Lung (tissue), 12 donors: ENCODE results near the gene PPP1R14B. TPM values are rescaled to one million over a fixed set of nuclear protein-coding genes. Genes with fewer than 3 reads are reported as not detected.

Experiments used
- ATAC-seq: fragments of 200-7000 bp; cut with Tn5 transposase; one replicate; pipeline ENCODE4 v1.9.1; 2020; ENCODE audit warnings: moderate number of reproducible peaks; ENCODE audit not compliant: insufficient read depth, low FRiP score
- DNase-seq, 3 donors: peaks; one replicate each; pipeline ENCODE4 v3.0.0-alpha.2; 2013 to 2017
- H3K27ac ChIP-seq, 2 donors: one replicate each; pipeline ENCODE4 v1.5.1; 2013; ENCODE audit warnings: mild to moderate bottlenecking in 2 of 2, moderate library complexity in 2 of 2, control low read depth in 1 of 2, inconsistent platforms in 1 of 2, low read depth in 1 of 2, low read length in 1 of 2
- H3K27me3 ChIP-seq, 3 donors: one replicate each; pipeline ENCODE4 v1.5.1; 2013; ENCODE audit warnings: low read length in 2 of 3; ENCODE audit not compliant: control insufficient read depth in 3 of 3, insufficient read depth in 3 of 3
- H3K36me3 ChIP-seq, 4 donors: one replicate each; pipeline ENCODE4 v1.5.1; 2013; ENCODE audit warnings: low read length in 4 of 4, mild to moderate bottlenecking in 1 of 4, moderate library complexity in 1 of 4; ENCODE audit not compliant: control insufficient read depth in 4 of 4, insufficient read depth in 4 of 4
- H3K4me1 ChIP-seq, 5 donors: one replicate each; pipeline ENCODE4 v1.5.1; 2013; ENCODE audit warnings: low read length in 5 of 5, mild to moderate bottlenecking in 2 of 5, moderate library complexity in 1 of 5; ENCODE audit not compliant: control insufficient read depth in 5 of 5, insufficient read depth in 5 of 5
- H3K4me3 ChIP-seq: one replicate; pipeline ENCODE4 v1.5.1; 2013; ENCODE audit warnings: mild to moderate bottlenecking, control low read depth, moderate library complexity
- H3K9ac ChIP-seq, 2 donors: one replicate each; pipeline ENCODE4 v1.5.1; 2013; ENCODE audit warnings: low read length in 2 of 2, control low read depth in 1 of 2; ENCODE audit not compliant: insufficient read depth in 1 of 2
- H3K9me3 ChIP-seq, 4 donors: one replicate each; pipeline ENCODE4 v1.5.1; 2013; ENCODE audit warnings: low read length in 3 of 4, mild to moderate bottlenecking in 1 of 4, moderate library complexity in 1 of 4; ENCODE audit not compliant: control insufficient read depth in 4 of 4, insufficient read depth in 3 of 4
- WGBS, 2 donors: extraction: QIAGEN DNeasy Blood & Tissue Kit; methylation state at CpG; one replicate each; pipeline ENCODE4 v1.1.7; 2013; 5-methylcytosine and 5-hydroxymethylcytosine counted together
- polyA plus RNA-seq, 2 donors: library from polyadenylated mRNA; stranded (reverse); fragments of 200-250 nt; gene quantifications; one replicate each; pipeline ENCODE4 v1.2.1, GENCODE V29; 2013
- total RNA-seq, 2 donors: library from RNA; depleted of rRNA in 1 of 2; stranded (reverse); fragments of >200 nt in 1 of 2; gene quantifications; one replicate each; pipeline ENCODE4 v1.2.1, GENCODE V29; 2014 to 2021
- TF ChIP-seq, protein P1 (sequence below): IDR thresholded peaks from 2 replicates; pipeline ENCODE4 v1.5.1; 2012; ENCODE audit warnings: mild to moderate bottlenecking; ENCODE audit errors: control extremely low read depth, extremely low read depth
- donor health status: control.
- donor health status: control.
- donor health status: Bipolar disorder and iron deficiency.
- donor health status: healthy.
- donor health status: DM: yes; HTN: yes; CAD: no.

Gene PPP1R14B
- total and polyA plus RNA-seq, 4 donors: 28.2 to 241 (median 152) TPM

DNA sequence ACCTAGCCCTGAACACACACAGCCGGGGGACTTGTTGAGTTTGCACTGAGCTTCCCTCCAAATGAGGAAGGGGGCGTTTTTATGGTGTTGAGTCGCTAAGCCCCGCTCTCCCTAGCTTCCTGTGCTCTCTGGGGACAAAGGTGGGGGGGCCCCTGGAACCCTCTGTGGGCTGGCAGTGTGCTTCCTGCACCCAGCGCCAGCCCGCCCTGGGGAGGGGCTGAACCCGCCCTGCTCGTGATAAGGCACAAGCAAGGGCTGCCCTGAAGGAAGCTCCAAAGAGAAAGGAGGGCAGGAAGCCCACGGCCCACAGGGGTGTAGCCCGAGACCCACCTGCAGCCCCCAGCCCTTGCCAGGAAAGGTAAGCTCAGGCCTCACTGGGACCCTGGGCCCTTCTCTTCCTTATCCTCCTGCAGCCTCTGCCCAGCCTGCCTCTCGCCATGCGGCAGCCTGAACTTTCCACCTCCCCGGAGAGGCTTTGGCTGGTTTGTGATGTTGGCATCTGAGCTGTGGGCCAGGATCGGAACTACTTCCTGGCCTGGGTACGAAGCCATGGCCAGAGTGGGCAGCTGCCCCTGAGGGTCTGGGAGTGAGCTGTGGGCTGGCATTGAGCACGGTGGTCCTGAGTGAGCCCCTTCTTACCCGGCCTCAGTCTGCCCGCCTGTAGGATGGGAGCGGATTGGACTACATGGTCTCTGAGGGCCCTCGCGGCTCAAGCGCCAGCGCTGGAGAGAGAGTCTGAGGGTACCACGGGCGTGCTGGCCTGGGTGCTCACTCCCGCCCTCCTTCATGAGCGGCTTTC is 40.1 kb downstream of the PPP1R14B start, which contains the start of gene FERMT3:
Gene FERMT3 (plus strand): TSS at position 265 of the 799 bp plus-strand sequence. CDS start 644 bp downstream, outside the sequence.
- peaks cover 0 to 2% (median 0%) of the 10 kb centered on the region in 4 donors for H3K9me3 ChIP-seq
- TF ChIP-seq, protein P1, sequence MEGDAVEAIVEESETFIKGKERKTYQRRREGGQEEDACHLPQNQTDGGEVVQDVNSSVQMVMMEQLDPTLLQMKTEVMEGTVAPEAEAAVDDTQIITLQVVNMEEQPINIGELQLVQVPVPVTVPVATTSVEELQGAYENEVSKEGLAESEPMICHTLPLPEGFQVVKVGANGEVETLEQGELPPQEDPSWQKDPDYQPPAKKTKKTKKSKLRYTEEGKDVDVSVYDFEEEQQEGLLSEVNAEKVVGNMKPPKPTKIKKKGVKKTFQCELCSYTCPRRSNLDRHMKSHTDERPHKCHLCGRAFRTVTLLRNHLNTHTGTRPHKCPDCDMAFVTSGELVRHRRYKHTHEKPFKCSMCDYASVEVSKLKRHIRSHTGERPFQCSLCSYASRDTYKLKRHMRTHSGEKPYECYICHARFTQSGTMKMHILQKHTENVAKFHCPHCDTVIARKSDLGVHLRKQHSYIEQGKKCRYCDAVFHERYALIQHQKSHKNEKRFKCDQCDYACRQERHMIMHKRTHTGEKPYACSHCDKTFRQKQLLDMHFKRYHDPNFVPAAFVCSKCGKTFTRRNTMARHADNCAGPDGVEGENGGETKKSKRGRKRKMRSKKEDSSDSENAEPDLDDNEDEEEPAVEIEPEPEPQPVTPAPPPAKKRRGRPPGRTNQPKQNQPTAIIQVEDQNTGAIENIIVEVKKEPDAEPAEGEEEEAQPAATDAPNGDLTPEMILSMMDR: no peak
- peak within 1 kb of the TSS in 1 of 2 donors; percentile 23 for H3K9ac ChIP-seq
- DNase-seq: peak in 1 of 3 donors; percentile 28
- H3K4me3 ChIP-seq: peak within 1 kb of the TSS; percentile 34
- 31 to 45% methylated on average over 27 of the region's 27 CpGs for WGBS, 2 donors
- H3K27ac ChIP-seq: peak within 1 kb of the TSS; percentile 70 to 96
- no peaks in the 10 kb centered on the region for H3K27me3 ChIP-seq
- ATAC-seq: peak; percentile 21
- peaks cover 15 to 38% (median 21%) of the 10 kb centered on the region in 4 donors for H3K36me3 ChIP-seq
- H3K4me1 ChIP-seq: peaks cover 0 to 27% (median 0%) of the 10 kb centered on the region in 5 donors

DNA sequence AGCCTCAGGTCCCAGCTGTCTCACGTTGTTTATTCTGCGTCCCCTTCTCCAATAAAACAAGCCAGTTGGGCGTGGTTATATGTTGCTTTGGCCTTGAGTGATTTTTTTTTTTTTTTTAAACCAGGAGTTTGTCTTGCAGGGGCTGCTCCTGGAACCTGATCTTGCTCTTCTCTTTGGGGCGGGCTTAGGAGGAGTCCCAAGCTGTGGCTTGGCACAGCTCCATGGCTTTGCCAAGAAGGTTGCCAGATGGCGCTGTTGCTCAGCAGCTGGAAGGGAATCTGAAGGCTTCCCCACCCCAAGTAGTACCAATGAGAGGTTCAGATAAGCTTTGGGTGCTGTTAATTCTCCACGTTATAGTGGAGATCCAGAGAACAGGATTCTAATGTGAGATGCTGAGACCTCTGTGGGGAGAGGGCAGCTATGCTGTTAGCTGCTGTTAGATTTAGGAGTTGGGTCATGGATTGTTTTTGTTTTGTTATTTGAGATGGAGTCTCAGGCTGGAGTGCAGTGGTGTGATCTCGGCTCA is 42.2 kb downstream of the PPP1R14B start:
- Histone ChIP-seq H3K27ac (peak overlapping the region in 1 of 2 donors; percentile 16), H3K27me3 (no peaks in the 10 kb centered on the region), H3K9me3 (no peaks in the 10 kb centered on the region), H3K4me1 (peaks cover 0 to 27% (median 0%) of the 10 kb centered on the region in 5 donors), H3K9ac (no peak overlapping the region), H3K4me3 (no peak overlapping the region), H3K36me3 (peaks cover 21 to 42% (median 34%) of the 10 kb centered on the region in 4 donors)
- peak; percentile 56 for ATAC-seq
- WGBS, 2 donors: 26 to 32% methylated on average over 7 of the region's 7 CpGs
- peak; percentile 86 to 94 (median 89) for DNase-seq
- TF ChIP-seq, protein P1: peak; percentile 94

DNA sequence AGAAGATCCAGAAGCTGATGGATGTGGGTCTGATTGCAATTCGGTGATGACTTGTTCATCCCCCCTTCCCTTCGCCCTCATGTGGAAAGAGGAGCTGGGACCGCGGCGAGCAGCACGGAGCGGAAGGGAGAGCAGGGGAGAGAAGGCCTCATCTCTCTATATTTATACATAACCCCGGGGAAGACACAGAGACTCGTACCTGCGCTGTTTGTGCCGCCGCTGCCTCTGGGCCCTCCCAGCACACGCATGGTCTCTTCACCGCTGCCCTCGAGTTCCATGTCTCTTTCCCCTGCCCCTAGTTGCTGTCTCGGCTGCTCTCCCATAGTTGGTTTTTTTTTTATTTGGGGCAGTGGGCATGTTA is 42.7 kb downstream of the PPP1R14B start:
- H3K27ac ChIP-seq: no peak overlapping the region
- 89 to 93% methylated on average over 16 of the region's 16 CpGs for WGBS, 2 donors
- DNase-seq (no peak), ATAC-seq (no peak)
- peaks cover 21 to 42% (median 33%) of the 10 kb centered on the region in 4 donors for H3K36me3 ChIP-seq
- H3K4me3 ChIP-seq: no peak overlapping the region
- no peaks in the 10 kb centered on the region for H3K9me3 ChIP-seq
- no peak overlapping the region for H3K9ac ChIP-seq
- TF ChIP-seq, protein P1: no peak
- H3K4me1 ChIP-seq: peaks cover 0 to 25% (median 0%) of the 10 kb centered on the region in 5 donors
- H3K27me3 ChIP-seq: no peaks in the 10 kb centered on the region
